ENCODE data around the gene PDS5A.
"Not testable (repeated sequence)": the region's sequence is repeated elsewhere in the genome, so short reads cannot be mapped to it uniquely, and the experiment has no call there.

PDS5A gene

DNA sequence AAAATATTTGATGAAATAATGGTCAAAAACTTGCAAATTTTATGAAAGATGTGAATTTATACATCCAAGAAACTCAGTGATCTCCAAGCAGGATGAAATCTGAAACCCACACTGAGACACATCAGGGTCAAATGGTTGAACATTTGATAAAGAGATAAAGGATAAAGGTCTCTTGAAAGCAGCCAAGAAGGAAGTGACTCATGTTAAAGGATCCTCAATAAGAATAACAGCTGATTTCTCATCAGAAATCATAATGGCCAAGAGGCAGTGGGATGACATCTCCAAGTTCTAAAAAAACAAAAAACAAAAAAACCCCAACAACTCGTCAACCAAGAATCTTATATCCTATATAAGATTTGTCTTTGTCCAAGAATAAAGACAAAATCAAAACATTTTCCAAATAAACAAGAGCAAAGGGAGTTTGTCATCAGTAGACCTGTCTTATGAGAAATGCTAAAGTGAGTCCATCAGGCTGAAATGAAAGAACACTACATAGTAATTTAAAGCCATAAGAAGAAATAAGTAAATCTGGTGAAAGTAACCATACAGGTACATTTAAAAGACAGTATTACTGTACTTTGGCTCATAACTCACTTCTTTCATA lies 121.7 kb downstream of the PDS5A start:
- H3K27me3 Mint-ChIP-seq = no peaks in the 10 kb centered on the region
- peaks cover 5% of the 10 kb centered on the region for H3K4me1 Mint-ChIP-seq
- H3K27ac Mint-ChIP-seq = no peak overlapping the region
- DNase-seq (ENCODE audit: low spot score in 2 of 2) (no peak), ATAC-seq (ENCODE audit: low read depth) (no peak)
- H3K4me3 Mint-ChIP-seq = no peak overlapping the region
- peaks cover 2% of the 10 kb centered on the region for H3K9me3 Mint-ChIP-seq
- H3K36me3 Mint-ChIP-seq = peaks cover 50% of the 10 kb centered on the region

DNA sequence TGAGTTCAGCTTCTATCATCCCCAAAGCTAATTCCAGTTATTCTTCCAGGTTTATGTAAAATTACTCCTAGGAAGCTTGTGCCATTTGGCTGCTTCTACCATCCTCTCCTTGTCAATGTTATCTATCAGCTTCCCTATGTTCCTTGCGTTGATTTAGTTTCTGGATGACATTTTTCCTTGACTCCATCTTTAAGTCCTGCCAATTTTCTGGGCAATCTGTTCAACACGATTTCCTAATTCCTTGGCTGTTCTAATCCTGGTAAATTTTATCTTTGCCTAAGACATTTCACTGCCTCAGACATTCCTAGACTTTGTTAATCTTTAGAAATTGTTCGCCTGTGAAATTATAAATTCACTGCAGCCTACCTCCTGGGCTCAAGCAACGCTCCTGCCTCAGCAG lies 125.1 kb downstream of the PDS5A start:
- no peak for ATAC-seq (ENCODE audit: low read depth)
- DNase-seq (ENCODE audit: low spot score in 2 of 2) = no peak
- H3K27me3 Mint-ChIP-seq = no peaks in the 10 kb centered on the region
- H3K9me3 Mint-ChIP-seq = peaks cover 2% of the 10 kb centered on the region
- no peak overlapping the region for H3K4me3 Mint-ChIP-seq
- H3K27ac Mint-ChIP-seq = no peak overlapping the region
- peaks cover 5% of the 10 kb centered on the region for H3K4me1 Mint-ChIP-seq
- peaks cover 37% of the 10 kb centered on the region for H3K36me3 Mint-ChIP-seq

DNA sequence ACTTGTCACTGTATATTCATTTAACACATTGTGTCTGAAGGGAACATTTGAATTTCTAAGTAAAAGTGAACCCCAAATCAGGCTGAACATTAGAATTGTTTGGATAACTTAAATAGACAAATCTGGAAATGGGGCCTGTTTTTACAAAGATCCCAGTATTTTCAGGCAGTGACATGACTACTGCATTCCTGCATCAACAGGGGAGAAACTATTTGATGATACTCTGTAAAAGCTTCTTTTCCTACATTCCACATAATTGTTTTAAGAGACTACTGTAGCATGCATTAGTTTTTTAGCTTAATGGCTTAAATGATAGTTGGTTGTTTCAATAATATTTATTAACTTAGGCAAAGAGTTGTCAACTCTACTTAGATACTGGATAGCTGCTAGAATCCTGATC lies 127.0 kb downstream of the PDS5A start:
- Mint-ChIP-seq H3K9me3 (peaks cover 2% of the 10 kb centered on the region), H3K4me1 (peaks cover 5% of the 10 kb centered on the region), H3K36me3 (peaks cover 26% of the 10 kb centered on the region), H3K27ac (no peak overlapping the region), H3K4me3 (no peak overlapping the region), H3K27me3 (no peaks in the 10 kb centered on the region)
- ATAC-seq (ENCODE audit: low read depth) (no peak), DNase-seq (ENCODE audit: low spot score in 2 of 2) (no peak)

DNA sequence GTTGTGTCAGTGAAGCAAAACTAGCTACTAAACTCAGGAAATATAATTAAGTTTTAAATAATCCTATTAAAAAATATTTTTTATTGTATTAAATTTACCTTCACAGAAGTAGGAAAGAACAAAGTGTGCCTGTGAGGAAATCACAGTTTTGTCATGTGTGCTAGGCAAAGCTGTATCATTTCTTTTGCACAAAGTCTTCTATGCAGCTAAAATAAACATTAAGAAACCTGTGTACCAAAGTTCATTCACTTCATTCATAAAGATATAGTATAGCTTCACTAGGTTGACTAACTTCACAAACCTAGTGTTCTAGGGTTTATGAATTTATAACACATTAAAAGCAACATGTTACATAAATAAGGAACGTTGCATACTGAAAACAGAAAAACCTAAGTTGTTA lies 131.0 kb downstream of the PDS5A start:
- Mint-ChIP-seq H3K4me3 (no peak overlapping the region), H3K9me3 (no peaks in the 10 kb centered on the region), H3K27ac (no peak overlapping the region), H3K36me3 (peaks cover 8% of the 10 kb centered on the region), H3K4me1 (no peaks in the 10 kb centered on the region), H3K27me3 (no peaks in the 10 kb centered on the region)
- no peak for DNase-seq (ENCODE audit: low spot score in 2 of 2)
- no peak for ATAC-seq (ENCODE audit: low read depth)

DNA sequence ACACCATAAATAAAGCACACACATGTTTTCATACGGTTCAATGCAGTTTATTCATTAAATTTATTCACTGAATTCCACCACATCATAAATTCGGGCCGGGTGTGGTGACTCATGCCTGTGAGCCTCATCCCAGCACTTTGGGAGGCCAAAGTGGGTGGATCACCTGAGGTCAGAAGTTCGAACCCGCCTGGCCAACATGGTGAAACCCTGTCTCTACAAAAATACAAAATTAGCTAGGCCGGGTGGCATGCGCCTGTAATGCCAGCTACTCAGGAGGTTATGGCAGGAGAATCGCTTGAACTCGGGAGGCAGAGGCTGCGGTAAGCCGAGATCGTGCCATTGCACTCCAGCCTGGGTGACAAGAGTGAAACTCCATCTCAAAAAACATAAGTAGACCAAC lies 131.6 kb downstream of the PDS5A start:
- ATAC-seq (ENCODE audit: low read depth) (no peak), DNase-seq (ENCODE audit: low spot score in 2 of 2) (no peak)
- H3K4me3 Mint-ChIP-seq = no peak overlapping the region
- H3K27me3 Mint-ChIP-seq = no peaks in the 10 kb centered on the region
- H3K4me1 Mint-ChIP-seq = no peaks in the 10 kb centered on the region
- H3K36me3 Mint-ChIP-seq = peaks cover 10% of the 10 kb centered on the region
- H3K27ac Mint-ChIP-seq = no peak overlapping the region
- H3K9me3 Mint-ChIP-seq = no peaks in the 10 kb centered on the region

DNA sequence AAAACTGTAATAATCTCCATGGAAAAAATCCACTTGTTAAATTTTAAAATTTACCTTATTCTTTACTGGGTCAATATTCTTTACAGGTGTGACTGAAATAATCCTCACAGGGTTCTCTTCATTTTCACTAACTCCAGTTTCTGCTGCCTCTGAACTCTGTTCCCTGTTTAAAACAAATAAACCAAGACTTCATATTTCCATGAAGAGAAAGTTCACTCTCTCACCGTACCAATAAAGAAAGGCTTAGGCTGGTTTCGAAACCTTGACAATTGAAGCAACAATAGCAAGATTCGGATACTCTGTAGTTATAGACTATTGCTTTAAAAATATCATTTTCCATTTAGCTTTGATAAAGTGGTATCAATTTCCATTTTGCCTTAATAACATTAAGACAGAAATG lies 135.8 kb downstream of the PDS5A start:
- DNase-seq (ENCODE audit: low spot score in 2 of 2) = no peak
- Mint-ChIP-seq H3K27ac (no peak overlapping the region), H3K4me3 (no peak overlapping the region), H3K4me1 (no peaks in the 10 kb centered on the region), H3K9me3 (no peaks in the 10 kb centered on the region), H3K36me3 (peaks cover 21% of the 10 kb centered on the region), H3K27me3 (no peaks in the 10 kb centered on the region)
- ATAC-seq (ENCODE audit: low read depth) = no peak

DNA sequence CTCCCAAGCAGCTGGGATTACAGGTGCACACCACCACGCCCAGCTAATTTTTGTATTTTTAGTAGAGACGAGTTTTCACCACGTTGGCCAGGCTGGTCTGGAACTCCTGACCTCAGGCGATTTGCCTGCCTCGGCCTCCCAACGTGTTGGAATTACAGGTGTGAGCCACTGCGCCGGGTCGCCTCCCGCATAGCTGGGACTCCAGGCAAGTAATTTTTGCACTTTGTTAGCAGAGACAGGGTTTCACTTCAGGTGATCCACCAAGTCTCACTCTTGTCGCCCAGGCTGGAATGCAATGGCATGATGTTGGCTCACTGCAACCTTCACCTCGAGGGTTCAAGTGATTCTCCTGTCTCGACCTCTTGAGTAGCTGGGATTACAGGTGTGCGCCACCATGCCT lies 137.2 kb downstream of the PDS5A start:
- DNase-seq (ENCODE audit: low spot score in 2 of 2); H3K4me1 Mint-ChIP-seq; H3K9me3 Mint-ChIP-seq; H3K4me3 Mint-ChIP-seq; ATAC-seq (ENCODE audit: low read depth); H3K27ac Mint-ChIP-seq; H3K27me3 Mint-ChIP-seq: not testable (repeated sequence)
- H3K36me3 Mint-ChIP-seq = peaks cover 24% of the 10 kb centered on the region

DNA sequence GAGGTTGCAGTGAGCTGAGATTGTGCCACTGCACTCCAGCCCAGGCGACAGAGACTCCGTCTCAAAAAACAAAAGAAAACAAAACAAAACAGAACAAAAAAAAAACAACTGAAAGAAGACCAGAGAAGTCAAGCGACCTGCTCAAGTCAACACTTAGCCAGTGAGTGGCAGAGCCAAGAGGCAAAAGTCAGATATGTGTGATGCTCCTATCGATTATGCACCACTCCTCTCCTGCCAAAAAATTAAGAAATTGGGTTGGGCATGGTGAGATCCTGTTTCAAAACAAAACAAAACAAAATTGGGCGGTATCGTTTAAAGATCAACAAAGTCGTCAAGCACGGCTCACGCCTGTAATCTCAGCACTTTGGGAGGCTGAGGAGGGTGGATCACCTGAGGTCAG lies 137.7 kb downstream of the PDS5A start:
- no peaks in the 10 kb centered on the region for H3K9me3 Mint-ChIP-seq
- ATAC-seq (ENCODE audit: low read depth) (no peak), DNase-seq (ENCODE audit: low spot score in 2 of 2) (no peak)
- H3K36me3 Mint-ChIP-seq = peaks cover 28% of the 10 kb centered on the region
- H3K4me3 Mint-ChIP-seq = no peak overlapping the region
- peak overlapping the region; percentile 50 for H3K27ac Mint-ChIP-seq
- H3K4me1 Mint-ChIP-seq = no peaks in the 10 kb centered on the region
- H3K27me3 Mint-ChIP-seq = no peaks in the 10 kb centered on the region

DNA sequence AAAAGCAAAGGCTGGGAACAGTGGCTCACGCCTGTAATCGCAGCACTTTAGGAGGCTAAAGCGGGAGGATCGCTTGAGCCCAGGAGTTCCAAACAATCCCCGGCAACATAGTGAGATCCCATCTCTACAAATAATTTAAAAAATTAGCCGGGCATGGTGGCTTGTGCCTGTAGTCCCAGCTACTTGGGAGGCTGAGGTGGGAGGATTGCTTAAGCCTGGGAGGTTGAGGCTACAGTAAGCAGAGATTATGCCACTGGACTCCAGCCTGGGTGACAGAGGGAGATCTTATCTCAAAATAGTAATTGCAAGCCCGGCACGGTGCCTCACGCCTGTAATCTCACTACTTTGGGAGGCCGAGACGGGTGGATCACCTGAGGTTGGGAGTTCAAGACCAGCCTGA lies 139.3 kb downstream of the PDS5A start:
- not testable (repeated sequence) for H3K27me3 Mint-ChIP-seq; H3K4me1 Mint-ChIP-seq; H3K4me3 Mint-ChIP-seq; ATAC-seq (ENCODE audit: low read depth); H3K9me3 Mint-ChIP-seq; H3K27ac Mint-ChIP-seq; DNase-seq (ENCODE audit: low spot score in 2 of 2)
- H3K36me3 Mint-ChIP-seq = peaks cover 25% of the 10 kb centered on the region

DNA sequence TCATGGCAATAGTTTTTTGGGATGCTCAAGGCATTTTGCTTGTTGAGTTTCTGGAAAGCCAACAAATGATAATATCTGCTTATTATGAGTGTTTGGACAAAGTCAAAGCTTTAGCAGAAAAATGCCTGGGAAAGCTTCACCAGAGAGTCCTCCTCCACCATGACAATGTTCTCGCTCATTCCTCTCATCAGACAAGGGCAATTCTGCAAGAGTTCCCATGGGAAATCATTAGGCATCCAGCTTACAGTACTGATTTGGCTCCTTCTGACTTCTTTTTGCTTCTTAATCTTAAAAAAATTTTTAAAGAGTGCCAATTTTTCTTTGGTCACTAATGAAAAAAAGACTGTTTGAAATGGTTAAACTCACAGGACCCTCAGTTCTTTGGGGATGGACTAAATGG lies 143.4 kb downstream of the PDS5A start:
- Mint-ChIP-seq H3K27me3 (no peaks in the 10 kb centered on the region), H3K36me3 (peaks cover 22% of the 10 kb centered on the region), H3K4me1 (no peaks in the 10 kb centered on the region), H3K27ac (no peak overlapping the region), H3K9me3 (no peaks in the 10 kb centered on the region), H3K4me3 (no peak overlapping the region)
- DNase-seq (ENCODE audit: low spot score in 2 of 2) (no peak), ATAC-seq (ENCODE audit: low read depth) (no peak)

DNA sequence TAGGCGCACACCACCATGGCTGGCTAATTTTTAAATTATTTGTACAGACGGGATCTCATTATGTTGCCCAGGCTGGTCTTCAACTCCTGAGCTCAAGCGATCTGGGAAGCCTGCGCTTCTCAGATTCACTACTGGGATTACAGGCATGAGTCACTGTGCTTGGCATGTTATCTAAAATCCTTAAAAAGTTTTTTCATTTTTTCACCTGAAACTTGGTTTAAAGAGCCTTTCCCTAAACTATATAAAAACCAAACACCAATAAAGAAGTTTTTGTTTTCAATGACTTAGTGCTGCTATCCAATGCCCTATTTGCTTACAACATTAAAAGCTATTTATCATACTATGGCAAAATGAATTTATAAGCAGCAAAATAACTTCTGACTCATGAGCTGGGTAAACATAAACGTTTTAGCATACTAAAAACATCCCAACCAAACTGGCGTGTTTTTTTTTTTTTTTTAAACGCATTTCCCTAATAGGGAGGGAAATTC lies 151.9 kb downstream of the PDS5A start:
- H3K36me3 Mint-ChIP-seq = peaks cover 10% of the 10 kb centered on the region
- no peak for ATAC-seq (ENCODE audit: low read depth)

DNA sequence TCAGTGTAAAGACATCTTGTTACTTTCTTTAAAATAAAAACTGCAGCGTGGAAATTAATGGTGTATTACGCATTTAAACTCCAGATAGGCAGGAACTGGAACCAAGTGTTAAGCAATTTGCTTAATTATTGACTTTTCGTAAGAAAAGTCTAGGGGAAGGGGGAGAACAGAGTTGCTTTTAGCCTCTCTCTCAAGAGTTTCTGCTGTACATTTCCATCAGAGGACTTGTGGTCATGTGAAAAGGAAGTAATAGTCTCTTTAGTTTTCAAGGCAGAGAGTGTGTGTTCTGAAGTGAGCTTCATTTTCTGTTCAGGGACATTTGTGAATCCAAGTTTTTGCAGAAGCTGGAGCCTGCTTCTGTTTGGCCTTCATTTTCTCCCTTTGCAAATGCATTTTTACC lies 152.6 kb downstream of the PDS5A start:
- Mint-ChIP-seq H3K36me3 (peaks cover 10% of the 10 kb centered on the region), H3K27me3 (no peaks in the 10 kb centered on the region), H3K4me1 (no peaks in the 10 kb centered on the region), H3K27ac (no peak overlapping the region), H3K4me3 (no peak overlapping the region), H3K9me3 (no peaks in the 10 kb centered on the region)
- DNase-seq (ENCODE audit: low spot score in 2 of 2) (no peak), ATAC-seq (ENCODE audit: low read depth) (no peak)

More for the DNA sequence above, 151.9 kb downstream of the PDS5A start:
- no peaks in the 10 kb centered on the region for H3K27me3 Mint-ChIP-seq
- H3K4me3 Mint-ChIP-seq = no peak overlapping the region
- H3K4me1 Mint-ChIP-seq = no peaks in the 10 kb centered on the region
- H3K27ac Mint-ChIP-seq = no peak overlapping the region
- H3K9me3 Mint-ChIP-seq = no peaks in the 10 kb centered on the region
- no peak for DNase-seq (ENCODE audit: low spot score in 2 of 2)

DNA sequence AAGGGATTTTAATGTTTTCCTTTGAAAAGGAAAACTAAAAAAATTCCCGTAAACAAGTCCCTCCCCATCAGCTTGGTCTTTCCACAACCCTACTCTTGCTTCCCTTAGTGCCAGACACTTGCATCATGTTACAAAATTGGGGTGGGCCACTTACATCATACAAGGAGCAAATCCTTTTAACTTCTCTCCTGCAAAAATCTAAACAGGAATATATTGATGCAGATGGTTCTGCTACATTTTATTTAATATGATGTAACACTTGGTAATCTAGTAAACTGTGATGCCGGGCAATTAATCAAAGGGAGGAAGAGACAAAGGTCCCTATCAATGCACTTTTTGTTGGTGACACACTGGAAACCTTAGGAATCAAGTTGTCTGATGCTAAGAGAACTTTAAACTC lies 154.5 kb downstream of the PDS5A start:
- peaks cover 7% of the 10 kb centered on the region for H3K36me3 Mint-ChIP-seq
- no peak for ATAC-seq (ENCODE audit: low read depth)
- no peak for DNase-seq (ENCODE audit: low spot score in 2 of 2)
- H3K9me3 Mint-ChIP-seq = no peaks in the 10 kb centered on the region
- no peaks in the 10 kb centered on the region for H3K4me1 Mint-ChIP-seq
- no peak overlapping the region for H3K4me3 Mint-ChIP-seq
- no peak overlapping the region for H3K27ac Mint-ChIP-seq
- H3K27me3 Mint-ChIP-seq = no peaks in the 10 kb centered on the region

DNA sequence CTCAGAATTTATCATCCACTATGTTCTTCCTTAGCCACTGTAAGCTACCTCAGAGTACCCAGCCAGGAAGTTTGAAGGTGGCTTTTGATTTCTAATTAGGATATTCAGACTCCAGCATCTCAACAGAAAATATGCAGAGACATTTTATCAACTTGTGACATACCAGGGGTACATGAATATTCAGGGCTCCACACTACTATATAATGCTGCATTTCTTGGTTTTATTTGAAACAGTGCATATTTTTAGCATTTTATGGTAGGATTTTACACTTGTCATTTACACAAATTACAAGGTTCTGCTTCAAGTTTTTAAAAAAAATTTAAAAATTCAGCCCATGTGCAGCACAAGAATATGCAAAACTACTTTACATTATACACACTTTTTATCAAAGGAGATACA lies 155.0 kb downstream of the PDS5A start:
- H3K4me1 Mint-ChIP-seq = no peaks in the 10 kb centered on the region
- no peak overlapping the region for H3K4me3 Mint-ChIP-seq
- DNase-seq (ENCODE audit: low spot score in 2 of 2) (no peak), ATAC-seq (ENCODE audit: low read depth) (no peak)
- no peak overlapping the region for H3K27ac Mint-ChIP-seq
- H3K27me3 Mint-ChIP-seq = no peaks in the 10 kb centered on the region
- peaks cover 7% of the 10 kb centered on the region for H3K36me3 Mint-ChIP-seq
- H3K9me3 Mint-ChIP-seq = no peaks in the 10 kb centered on the region

DNA sequence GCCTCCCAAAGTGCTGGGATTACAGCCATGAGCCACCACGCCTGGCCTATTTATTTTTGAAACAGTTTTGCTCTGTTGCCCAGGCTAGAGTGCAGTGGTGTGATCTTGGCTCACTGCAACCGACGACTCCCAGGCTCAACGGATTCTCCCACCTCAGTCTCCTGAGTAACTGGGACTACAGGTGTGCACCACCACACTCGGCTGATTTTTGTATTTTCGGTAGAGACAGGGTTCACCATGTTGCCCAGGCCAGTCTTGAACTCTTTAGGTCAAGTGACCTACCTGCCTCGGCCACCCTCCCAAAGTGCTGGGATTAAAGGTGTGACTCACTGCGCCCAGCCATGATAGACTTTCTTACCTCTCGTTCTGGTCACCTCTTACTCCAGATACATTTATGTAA lies 155.8 kb downstream of the PDS5A start:
- no peak for ATAC-seq (ENCODE audit: low read depth)
- H3K36me3 Mint-ChIP-seq = peaks cover 7% of the 10 kb centered on the region
- H3K4me3 Mint-ChIP-seq = no peak overlapping the region
- H3K27me3 Mint-ChIP-seq = no peaks in the 10 kb centered on the region
- H3K4me1 Mint-ChIP-seq = no peaks in the 10 kb centered on the region
- H3K27ac Mint-ChIP-seq = no peak overlapping the region
- no peak for DNase-seq (ENCODE audit: low spot score in 2 of 2)
- H3K9me3 Mint-ChIP-seq = no peaks in the 10 kb centered on the region
